Neuronal stem cell (in vitro differentiated cells): ENCODE measurements around the gene STARD13.

Experiments
- DNase-seq: peaks from one replicate; pipeline ENCODE4 v3.0.0-alpha.2; 2013; ENCODE audit warnings: low spot score
- H2AFZ ChIP-seq: one replicate; pipeline ENCODE4 v1.6.1; 2013; ENCODE audit warnings: mild to moderate bottlenecking, low read length, inconsistent platforms
- H2AK5ac ChIP-seq: 2 replicates; pipeline ENCODE4 v1.6.1; 2013; ENCODE audit warnings: low read depth, mild to moderate bottlenecking, inconsistent platforms, low read length, moderate library complexity, mixed read lengths
- H2BK120ac ChIP-seq: 2 replicates; pipeline ENCODE4 v1.6.1; 2013; ENCODE audit warnings: low read depth, mild to moderate bottlenecking, inconsistent platforms, low read length, moderate library complexity, mixed read lengths
- H2BK12ac ChIP-seq: one replicate; pipeline ENCODE4 v1.6.1; 2013; ENCODE audit warnings: low read length, inconsistent platforms
- H2BK15ac ChIP-seq: 2 replicates; pipeline ENCODE4 v1.6.1; 2013; ENCODE audit warnings: mild to moderate bottlenecking, low read length, inconsistent platforms, mixed read lengths
- H2BK5ac ChIP-seq: one replicate; pipeline ENCODE4 v1.6.1; 2013; ENCODE audit warnings: inconsistent platforms, mild to moderate bottlenecking, low read length, moderate library complexity
- H3K14ac ChIP-seq: one replicate; pipeline ENCODE4 v1.6.1; 2013; ENCODE audit warnings: low read length, inconsistent platforms
- H3K18ac ChIP-seq: 2 replicates; pipeline ENCODE4 v1.6.1; 2013; ENCODE audit warnings: low read length, inconsistent platforms
- H3K23ac ChIP-seq: 2 replicates; pipeline ENCODE4 v1.6.1; 2013; ENCODE audit warnings: low read depth, mild to moderate bottlenecking, mixed read lengths, low read length, inconsistent platforms; ENCODE audit not compliant: poor library complexity
- H3K27ac ChIP-seq: replicated peaks from 3 replicates; pipeline ENCODE4 v1.5.1; 2013; ENCODE audit warnings: low read length, inconsistent platforms
- H3K27me3 ChIP-seq, 3 experiments: 2 replicates each; pipeline ENCODE4 v1.6.1; 2013; ENCODE audit warnings: low read length in 3 of 3, mild to moderate bottlenecking in 2 of 3, inconsistent platforms in 1 of 3, low read depth in 1 of 3, mixed read lengths in 1 of 3, moderate library complexity in 1 of 3; ENCODE audit not compliant: control insufficient read depth in 3 of 3, insufficient read depth in 3 of 3
- H3K36me3 ChIP-seq, 2 donors: replicated peaks in 1 of 2; 2 replicates each; pipeline ENCODE4 v1.6.1; 2013; ENCODE audit warnings: low read length in 2 of 2; ENCODE audit not compliant: control insufficient read depth in 2 of 2, insufficient read depth in 2 of 2
- H3K4ac ChIP-seq: 2 replicates; pipeline ENCODE4 v1.6.1; 2013; ENCODE audit warnings: inconsistent platforms, mild to moderate bottlenecking, low read length, moderate library complexity
- H3K4me1 ChIP-seq, 2 donors: 1 replicate in 1 of 2; 2 replicates in 1 of 2; pipeline ENCODE4 v1.6.1; 2013; ENCODE audit warnings: low read length in 2 of 2, low read depth in 1 of 2; ENCODE audit not compliant: control insufficient read depth in 2 of 2, insufficient read depth in 1 of 2
- H3K4me2 ChIP-seq: one replicate; pipeline ENCODE4 v1.6.1; 2013; ENCODE audit warnings: mild to moderate bottlenecking, low read length, inconsistent platforms; ENCODE audit not compliant: insufficient read depth, poor library complexity, severe bottlenecking
- H3K4me3 ChIP-seq, 2 donors: 2 replicates each; pipeline ENCODE4 v1.5.1; 2013; ENCODE audit warnings: low read length in 2 of 2, mild to moderate bottlenecking in 2 of 2, inconsistent platforms in 1 of 2, moderate library complexity in 1 of 2
- H3K79me1 ChIP-seq: one replicate; pipeline ENCODE4 v1.6.1; 2013; ENCODE audit warnings: low read depth, mild to moderate bottlenecking, inconsistent platforms, low read length, moderate library complexity
- H3K9ac ChIP-seq: one replicate; pipeline ENCODE4 v1.6.1; 2013; ENCODE audit warnings: mild to moderate bottlenecking, low read depth, low read length, inconsistent platforms; ENCODE audit not compliant: poor library complexity
- H3K9me3 ChIP-seq, 2 donors: replicated peaks in 1 of 2; 2 replicates each; pipeline versions ENCODE3 to v1.6.1; 2013; ENCODE audit warnings: low read length in 2 of 2, mild to moderate bottlenecking in 2 of 2, inconsistent platforms in 1 of 2, low read depth in 1 of 2, mixed read lengths in 1 of 2, moderate library complexity in 1 of 2; ENCODE audit not compliant: control insufficient read depth in 2 of 2, insufficient read depth in 1 of 2
- H4K8ac ChIP-seq: one replicate; pipeline ENCODE4 v1.6.1; 2013; ENCODE audit warnings: low read depth, mild to moderate bottlenecking, inconsistent platforms, low read length, moderate library complexity
- H4K91ac ChIP-seq: one replicate; pipeline ENCODE4 v1.6.1; 2013; ENCODE audit warnings: low read length, low read depth, mild to moderate bottlenecking, inconsistent platforms; ENCODE audit not compliant: poor library complexity
- WGBS, 2 donors: extraction: QIAGEN DNeasy Blood & Tissue Kit; methylation state at CpG; one replicate each; pipeline ENCODE4 v1.1.7; 2013; ENCODE audit warnings: missing lambda C conversion rate in 2 of 2, mixed read lengths in 1 of 2; ENCODE audit not compliant: insufficient read length in 2 of 2, insufficient replicate concordance in 1 of 2; ENCODE audit errors: extremely low coverage in 2 of 2; 5-methylcytosine and 5-hydroxymethylcytosine counted together

The STARD13 gene

DNA sequence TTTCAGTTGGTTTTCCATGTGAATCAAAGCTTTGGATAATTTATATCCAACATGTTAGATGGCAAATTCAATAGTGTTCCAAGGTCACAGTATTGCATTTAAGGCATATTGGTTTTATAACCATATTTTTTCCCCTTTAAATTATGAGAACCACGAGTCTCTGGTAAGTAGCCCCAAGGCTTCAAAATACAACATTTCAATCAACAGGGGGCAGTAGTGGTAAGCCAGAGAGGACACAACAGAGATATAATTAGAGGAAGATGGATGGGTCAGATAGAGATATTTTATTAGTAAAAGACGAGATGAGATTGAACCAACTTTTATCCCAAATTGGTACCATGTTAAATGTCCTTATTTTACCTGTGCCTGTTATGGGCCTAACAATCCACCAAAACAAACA is 216.2 kb downstream of the STARD13 start:
- H3K79me1 ChIP-seq, result no peaks in the 10 kb centered on the region

DNA sequence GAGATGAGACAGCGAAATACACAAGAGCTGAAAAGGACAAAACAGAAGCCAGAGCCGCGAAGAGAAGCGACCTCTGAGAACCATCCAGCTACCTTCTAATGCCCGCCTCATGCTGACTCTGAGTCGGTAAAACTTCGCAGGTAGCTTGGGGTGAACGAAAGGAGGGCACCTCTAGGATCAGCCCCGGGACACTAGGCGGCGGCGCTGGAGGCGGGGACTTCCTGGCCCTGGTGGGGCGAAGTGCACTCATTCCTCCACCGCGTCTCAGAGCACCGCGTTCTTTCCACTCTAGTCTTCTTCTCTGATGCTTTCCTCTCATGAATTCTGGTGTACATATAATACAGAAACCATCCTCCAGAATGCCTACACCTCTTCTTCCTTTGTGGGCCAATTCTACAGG is 219.2 kb downstream of the STARD13 start:
- Histone ChIP-seq H2BK5ac (no peak overlapping the region), H3K27me3 (no peaks in the 10 kb centered on the region), H2BK120ac (no peak overlapping the region), H2AFZ (no peak overlapping the region), H3K4ac (no peak overlapping the region), H3K79me1 (no peaks in the 10 kb centered on the region), H3K4me2 (no peak overlapping the region), H3K4me3 (no peak overlapping the region), H3K36me3 (no peaks in the 10 kb centered on the region), H3K23ac (no peak overlapping the region), H3K27ac (no peak overlapping the region), H3K18ac (no peak overlapping the region), H4K91ac (no peak overlapping the region), H2AK5ac (no peak overlapping the region), H2BK15ac (peak overlapping the region; percentile 17), H2BK12ac (no peak overlapping the region), H3K9me3 (no peaks in the 10 kb centered on the region), H3K9ac (no peak overlapping the region), H3K14ac (no peak overlapping the region), H3K4me1 (peaks cover 0 to 5% of the 10 kb centered on the region in 2 donors), H4K8ac (no peak overlapping the region)
- no peak for DNase-seq
- whole genome bisulfite sequencing, 2 donors, result no CpG with 5 or more reads among the region's 18 CpGs

More for the DNA sequence above, 216.2 kb downstream of the STARD13 start:
- Histone ChIP-seq H3K9me3 (no peaks in the 10 kb centered on the region), H3K4me1 (peaks cover 2 to 3% of the 10 kb centered on the region in 2 donors), H3K27ac (no peak overlapping the region), H2AFZ (peak overlapping the region; percentile 27), H3K18ac (no peak overlapping the region), H3K36me3 (no peaks in the 10 kb centered on the region), H2BK120ac (no peak overlapping the region), H3K4me2 (no peak overlapping the region), H3K4me3 (no peak overlapping the region), H3K4ac (no peak overlapping the region), H4K8ac (no peak overlapping the region), H3K14ac (no peak overlapping the region), H4K91ac (no peak overlapping the region), H2BK15ac (no peak overlapping the region), H3K9ac (no peak overlapping the region), H2BK12ac (no peak overlapping the region), H2AK5ac (no peak overlapping the region), H3K23ac (no peak overlapping the region), H2BK5ac (no peak overlapping the region), H3K27me3 (no peaks in the 10 kb centered on the region)
- no CpG with 5 or more reads among the region's 2 CpGs for WGBS, 2 donors
- DNase-seq, result no peak

DNA sequence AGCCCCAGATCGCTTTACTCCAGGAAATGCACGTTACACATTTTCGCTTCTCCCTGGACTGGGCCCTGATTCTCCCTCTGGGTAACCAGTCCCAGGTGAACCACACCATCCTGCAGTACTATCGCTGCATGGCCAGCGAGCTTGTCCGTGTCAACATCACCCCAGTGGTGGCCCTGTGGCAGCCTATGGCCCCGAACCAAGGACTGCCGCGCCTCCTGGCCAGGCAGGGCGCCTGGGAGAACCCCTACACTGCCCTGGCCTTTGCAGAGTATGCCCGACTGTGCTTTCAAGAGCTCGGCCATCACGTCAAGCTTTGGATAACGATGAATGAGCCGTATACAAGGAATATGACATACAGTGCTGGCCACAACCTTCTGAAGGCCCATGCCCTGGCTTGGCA is 224.7 kb downstream of the STARD13 start:
- Histone ChIP-seq H2BK5ac (no peak overlapping the region), H3K36me3 (no peaks in the 10 kb centered on the region)
- WGBS, 2 donors, result no CpG with 5 or more reads among the region's 15 CpGs

DNA sequence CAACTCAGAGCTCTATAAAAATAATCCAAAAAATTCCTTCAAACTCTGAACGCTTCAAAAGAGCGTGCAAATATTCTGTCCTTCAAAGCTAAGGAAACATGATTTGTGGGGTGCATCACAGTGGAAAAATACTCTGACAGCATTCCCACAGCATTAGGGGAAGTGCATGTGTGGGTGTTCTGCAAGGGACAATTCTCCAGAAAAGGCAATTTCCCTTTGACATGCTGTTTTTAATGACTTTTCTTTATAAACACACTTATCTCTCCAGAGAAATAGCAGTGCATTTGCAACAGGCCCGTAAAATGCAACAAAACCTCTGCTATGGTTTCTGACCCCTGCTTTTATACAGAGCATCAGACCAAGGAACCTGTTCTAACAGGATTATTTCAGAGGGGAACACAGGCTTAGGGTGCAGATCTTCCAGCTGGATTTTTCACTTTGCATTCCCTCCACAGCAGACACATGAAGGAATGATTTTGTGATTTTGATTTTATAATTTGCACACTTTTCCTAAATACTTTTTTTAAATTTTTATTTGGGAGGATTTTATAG is 226.7 kb downstream of the STARD13 start:
- H3K79me1 ChIP-seq, result no peaks in the 10 kb centered on the region
- no CpG with 5 or more reads among the region's 3 CpGs for WGBS, 2 donors
- H3K27me3 ChIP-seq, result no peaks in the 10 kb centered on the region
- no peak overlapping the region for H2BK12ac ChIP-seq
- H3K27ac ChIP-seq, result no peak overlapping the region
- H3K23ac ChIP-seq, result no peak overlapping the region
- H3K14ac ChIP-seq, result no peak overlapping the region
- H3K36me3 ChIP-seq, result no peaks in the 10 kb centered on the region
- peaks cover 6 to 9% of the 10 kb centered on the region in 2 donors for H3K4me1 ChIP-seq
- H4K8ac ChIP-seq, result no peak overlapping the region
- peak overlapping the region; percentile 72 for H2AFZ ChIP-seq
- H4K91ac ChIP-seq, result no peak overlapping the region
- no peak overlapping the region for H2BK120ac ChIP-seq
- no peaks in the 10 kb centered on the region for H3K9me3 ChIP-seq
- H3K4me3 ChIP-seq, result no peak overlapping the region
- no peak overlapping the region for H2BK15ac ChIP-seq
- no peak overlapping the region for H3K4ac ChIP-seq
- no peak overlapping the region for H3K9ac ChIP-seq
- no peak overlapping the region for H3K18ac ChIP-seq
- H2BK5ac ChIP-seq, result no peak overlapping the region
- DNase-seq, result no peak
- H3K4me2 ChIP-seq, result no peak overlapping the region
- no peak overlapping the region for H2AK5ac ChIP-seq

More for the DNA sequence above, 224.7 kb downstream of the STARD13 start:
- Histone ChIP-seq H4K8ac (no peak overlapping the region), H2BK120ac (no peak overlapping the region), H3K4me2 (no peak overlapping the region), H3K27ac (no peak overlapping the region), H3K9me3 (no peaks in the 10 kb centered on the region), H4K91ac (no peak overlapping the region), H2AK5ac (peak overlapping the region; percentile 56), H3K23ac (no peak overlapping the region), H3K4ac (peak overlapping the region; percentile 6), H3K79me1 (no peaks in the 10 kb centered on the region), H3K27me3 (no peaks in the 10 kb centered on the region), H2BK15ac (no peak overlapping the region), H3K4me1 (peaks cover 6 to 9% of the 10 kb centered on the region in 2 donors), H3K14ac (no peak overlapping the region), H2AFZ (no peak overlapping the region), H3K9ac (no peak overlapping the region), H3K18ac (peak overlapping the region; percentile 39), H2BK12ac (no peak overlapping the region), H3K4me3 (no peak overlapping the region)
- DNase-seq, result no peak
